Endometrial microvascular endothelial cells (primary cell): ENCODE results near the gene TNS3. TPM values are rescaled to one million over a fixed set of nuclear protein-coding genes. Genes with fewer than 3 reads are reported as not detected.

Experiments
- in situ Hi-C: cut with HindIII; loops from 2 replicates; pipeline ENCODE4 v1.10.0; 2017; ENCODE audit warnings: low sequenced_read_pairs, low pct_unique_long_range_greater_than_20kb; ENCODE audit errors: inconsistent ontology term
- total RNA-seq: library from RNA; depleted of rRNA; stranded (reverse); fragments of >200 nt; gene quantifications from one replicate; pipeline ENCODE4 v1.2.3, GENCODE V29; 2015; ENCODE audit errors: inconsistent ontology term

The TNS3 gene
- total RNA-seq, 1 donor from 2014 or later = 45.0 TPM

GRCh38 chr7:47336472-47337425 lies 245.2 kb downstream of the TNS3 start:
- in situ Hi-C loops = no loop called here

DNA sequence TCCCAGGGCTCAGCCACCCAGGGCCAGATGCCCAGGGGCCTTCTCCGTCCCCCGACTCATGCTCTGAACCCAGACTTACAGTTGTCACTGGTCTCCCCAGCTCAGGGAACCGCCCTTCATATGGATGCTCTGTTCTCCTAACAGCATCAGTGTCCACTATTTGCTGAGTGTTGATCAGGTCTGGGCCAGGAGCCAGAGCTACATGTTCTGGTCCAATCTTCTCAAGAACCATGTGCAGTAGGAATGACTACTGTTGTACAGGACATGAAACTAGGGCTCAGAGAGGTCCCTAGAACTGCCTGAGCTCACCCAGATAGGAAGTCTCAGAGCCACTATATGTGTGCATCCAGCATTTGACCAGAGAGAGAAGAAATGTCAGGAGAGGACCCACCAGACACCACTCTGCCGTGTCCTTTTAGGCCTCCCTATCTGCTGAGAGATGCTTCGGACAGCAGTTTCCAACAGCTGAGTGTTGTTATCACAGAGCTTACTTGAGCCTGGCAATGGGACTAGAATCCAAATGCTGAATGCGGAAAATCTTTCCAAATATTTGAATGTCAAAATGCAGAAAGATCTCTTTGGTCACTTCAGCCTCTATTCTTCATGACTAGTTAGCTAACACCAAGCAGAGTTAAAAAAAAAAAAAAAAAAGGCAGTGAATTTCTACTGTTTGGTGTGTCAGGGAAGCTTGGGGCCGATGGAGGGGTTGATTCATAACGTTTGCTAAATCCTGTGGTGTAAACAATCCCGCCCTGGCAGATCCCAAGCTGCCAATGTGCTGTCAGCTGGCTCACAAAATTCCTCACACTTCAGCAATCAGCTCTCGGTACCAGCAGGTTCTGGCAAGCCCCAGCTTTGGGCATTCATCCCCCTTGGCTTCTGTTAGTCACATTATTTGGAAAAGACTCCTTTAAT lies 246.1 kb downstream of the TNS3 start:
- in situ Hi-C loops = no loop called here

DNA sequence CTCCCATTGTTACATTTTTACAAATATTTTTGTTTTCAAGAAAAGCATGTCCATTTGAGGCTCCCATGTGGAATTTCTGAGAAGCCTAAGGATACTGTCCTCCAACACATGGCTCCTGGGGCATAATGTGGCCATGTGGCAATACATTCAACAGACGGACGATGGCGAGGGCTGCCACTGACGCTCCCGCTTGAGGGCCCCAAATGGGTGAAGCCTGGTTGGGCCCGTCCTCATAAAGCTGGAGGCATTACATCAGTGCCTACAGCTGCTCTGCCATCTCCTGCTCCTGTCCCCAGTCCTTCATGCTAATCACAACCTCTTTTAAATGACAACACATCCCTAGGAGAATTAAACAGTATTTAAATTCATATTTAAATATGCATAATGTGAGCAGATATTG lies 246.8 kb downstream of the TNS3 start:
- in situ Hi-C loops = no loop called here

DNA sequence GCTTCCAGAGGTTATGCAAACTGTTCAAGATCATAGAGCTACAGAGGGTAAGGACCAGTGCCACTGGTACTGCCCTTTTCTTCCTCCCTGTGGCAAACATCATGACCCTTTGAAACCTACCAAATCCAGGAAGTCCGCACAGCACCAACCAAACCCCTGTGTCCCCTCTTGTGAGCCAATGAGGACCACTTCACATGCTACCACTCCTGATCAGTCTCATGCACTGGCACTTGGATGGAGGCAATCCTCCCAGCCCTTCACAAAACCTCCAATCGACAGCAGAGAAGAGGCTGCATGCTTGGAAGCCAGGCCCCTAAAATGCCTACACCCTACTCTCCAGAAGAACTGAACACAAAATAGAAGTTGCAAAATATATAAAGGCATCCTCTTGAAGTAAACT lies 248.0 kb downstream of the TNS3 start:
- in situ Hi-C loops = no loop called here

DNA sequence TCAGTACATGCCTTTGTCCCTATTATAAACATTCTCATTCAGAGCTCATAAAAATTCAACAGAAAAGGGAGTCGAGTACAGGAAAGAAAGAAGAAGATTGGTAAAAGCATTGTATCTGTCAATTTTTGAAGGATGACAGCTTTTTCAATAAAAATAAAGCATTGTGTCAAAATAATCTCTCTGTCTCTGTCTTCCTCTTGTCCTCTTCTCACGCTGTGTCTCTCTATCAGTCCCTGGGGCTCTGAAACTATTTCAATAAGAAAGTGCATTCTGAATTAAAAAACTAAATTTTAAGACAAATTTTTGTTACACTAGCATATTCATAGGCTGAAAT lies 248.4 kb downstream of the TNS3 start:
- in situ Hi-C loops = no loop called here

GRCh38 chr7:47332681-47333553 lies 249.0 kb downstream of the TNS3 start:
- in situ Hi-C loops = no loop called here

DNA sequence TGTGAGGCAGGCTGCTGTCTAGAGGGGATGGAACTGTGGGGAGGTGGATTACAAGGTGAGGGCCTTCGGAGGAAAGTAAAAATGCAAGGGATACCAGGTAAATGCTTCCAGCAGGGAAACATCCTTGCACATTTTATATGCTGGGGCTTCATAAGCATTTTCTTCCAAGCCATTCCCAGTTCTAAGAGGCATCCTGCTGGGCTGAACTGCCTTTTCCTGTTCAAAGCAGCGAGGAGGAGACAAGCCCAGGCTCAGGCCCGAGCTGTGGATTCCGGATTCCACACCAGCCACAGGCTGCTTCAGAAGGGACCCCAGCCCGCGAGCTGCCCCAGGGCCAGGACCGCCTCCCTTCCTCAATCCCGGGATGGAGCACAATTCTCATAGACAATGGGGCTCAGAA lies 249.7 kb downstream of the TNS3 start:
- in situ Hi-C loops = no loop called here

DNA sequence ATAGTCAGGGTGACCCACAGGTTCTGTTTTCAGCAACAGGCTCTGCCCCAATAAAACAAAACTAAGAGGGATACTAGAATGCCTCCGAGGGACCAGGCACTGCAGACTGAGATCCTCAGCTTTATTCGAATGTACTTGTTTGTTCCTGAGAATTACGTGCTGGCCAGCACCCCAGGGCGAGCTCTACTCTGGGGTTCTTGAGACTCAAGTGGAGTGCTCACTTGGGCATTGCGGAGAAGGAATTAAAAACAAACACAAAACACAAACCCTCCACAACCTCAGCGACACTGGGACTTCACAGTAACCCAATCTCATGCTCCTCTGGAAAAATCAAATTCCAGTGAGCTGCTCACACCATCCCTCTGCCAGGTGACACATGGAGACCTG lies 250.7 kb downstream of the TNS3 start:
- in situ Hi-C loops = no loop called here

DNA sequence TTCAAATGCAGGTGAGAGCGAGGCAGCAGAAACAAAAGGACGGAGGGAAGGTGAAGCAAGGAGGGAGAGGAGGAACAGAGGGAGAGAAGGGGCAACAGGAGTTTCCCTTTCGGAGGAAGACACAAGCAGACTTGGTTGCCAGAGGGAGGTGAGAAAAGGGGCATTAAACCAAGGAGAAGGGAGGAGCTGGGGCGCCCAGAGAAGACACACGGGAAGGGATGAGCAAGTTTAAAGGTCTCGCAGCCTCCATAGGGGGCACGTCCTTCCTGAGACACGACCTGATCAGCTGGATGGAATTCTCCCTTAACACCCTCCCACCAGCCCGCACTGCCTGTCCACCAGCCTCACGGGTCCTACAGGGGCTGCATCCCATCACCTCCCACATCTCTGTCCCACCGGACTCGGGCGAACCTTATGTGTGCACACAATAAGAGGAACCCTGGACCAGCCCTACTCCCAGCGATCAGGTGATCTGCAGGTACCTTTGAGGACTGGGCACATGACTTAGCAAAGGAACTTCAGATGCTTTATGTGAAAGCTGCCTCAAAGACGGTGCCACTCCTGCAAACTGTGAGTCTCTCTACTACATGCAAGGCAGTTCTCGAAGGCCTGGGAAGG lies 251.2 kb downstream of the TNS3 start:
- in situ Hi-C loops = no loop called here

DNA sequence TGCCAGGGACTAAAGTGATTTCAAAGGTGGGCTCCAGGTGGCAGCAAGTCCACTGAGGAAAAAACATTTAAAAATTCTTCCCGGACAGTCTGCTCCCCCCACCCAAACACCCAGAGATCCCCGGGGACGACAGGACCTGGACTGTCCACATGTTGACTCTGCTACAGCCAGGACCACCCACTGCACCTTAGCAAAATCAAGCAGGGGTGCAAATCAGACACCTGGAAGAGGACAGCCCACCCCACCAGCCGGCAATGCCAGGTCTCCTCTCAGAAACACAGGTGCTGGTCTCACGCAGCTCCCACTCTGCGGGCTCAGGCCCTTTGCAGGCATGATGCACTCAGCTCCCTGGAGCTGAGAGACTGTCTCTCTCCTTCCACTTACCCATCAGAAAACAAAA lies 251.9 kb downstream of the TNS3 start:
- in situ Hi-C loops = no loop called here

GRCh38 chr7:47329320-47329926 lies 252.5 kb downstream of the TNS3 start:
- in situ Hi-C loops = no loop called here

GRCh38 chr7:47328392-47329319 lies 253.3 kb downstream of the TNS3 start:
- in situ Hi-C loops = no loop called here

GRCh38 chr7:47327698-47328391 lies 254.1 kb downstream of the TNS3 start:
- in situ Hi-C loops = no loop called here

GRCh38 chr7:47327346-47327697 lies 254.6 kb downstream of the TNS3 start:
- in situ Hi-C loops = no loop called here

- in situ Hi-C loops = no loop called here
These were observed 255.1 kb downstream of the TNS3 start for GRCh38 chr7:47326808-47327207.

DNA sequence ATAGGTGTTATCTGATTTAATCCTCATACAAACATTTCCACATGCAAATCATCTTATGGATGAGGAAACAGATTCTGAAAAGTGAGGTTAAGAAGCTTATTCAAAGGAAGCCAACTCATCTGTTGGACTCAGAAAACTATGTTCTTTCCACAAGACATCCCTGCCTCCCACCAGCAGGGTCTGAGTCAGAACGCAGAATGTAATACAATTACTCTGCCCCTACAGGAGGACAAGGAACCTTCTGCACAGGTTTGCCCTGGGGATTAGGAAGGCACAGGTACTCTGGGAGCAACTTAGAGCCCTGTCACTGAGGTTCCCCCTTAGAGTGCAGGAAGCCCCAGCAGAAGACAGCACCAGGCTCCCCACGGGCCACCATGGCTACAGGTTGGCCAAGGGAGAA lies 255.7 kb downstream of the TNS3 start:
- in situ Hi-C loops = no loop called here

DNA sequence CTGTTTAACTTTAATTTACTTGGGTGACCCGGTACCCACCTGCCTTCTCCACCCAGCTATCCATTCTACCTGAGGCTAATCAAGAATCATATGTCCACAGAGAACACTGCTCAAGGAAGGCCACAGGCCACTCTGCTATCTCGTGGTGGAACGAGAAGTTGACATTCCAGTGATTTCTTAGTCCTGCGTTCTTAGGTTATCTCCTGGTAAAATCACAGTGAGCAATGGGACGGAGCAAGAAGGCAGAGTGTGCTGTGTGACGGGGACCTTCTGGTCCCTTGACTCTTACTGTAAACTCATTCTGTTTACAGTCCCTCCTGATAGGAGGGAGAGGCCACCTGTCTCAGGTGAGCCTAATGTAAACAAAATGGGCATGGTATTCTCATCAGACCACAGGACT lies 256.6 kb downstream of the TNS3 start:
- in situ Hi-C loops = no loop called here
